ENCODE data around the gene SCAF4. TPM values are rescaled to one million over a fixed set of nuclear protein-coding genes. Genes with fewer than 3 reads are reported as not detected.

The SCAF4 gene
- total and polyA plus RNA-seq, 10 of the 15 experiments (the other 5 are each of a cell fraction or from before 2014, with no cell fraction given), result 4.3 to 49.3 (median 16.0) TPM

DNA sequence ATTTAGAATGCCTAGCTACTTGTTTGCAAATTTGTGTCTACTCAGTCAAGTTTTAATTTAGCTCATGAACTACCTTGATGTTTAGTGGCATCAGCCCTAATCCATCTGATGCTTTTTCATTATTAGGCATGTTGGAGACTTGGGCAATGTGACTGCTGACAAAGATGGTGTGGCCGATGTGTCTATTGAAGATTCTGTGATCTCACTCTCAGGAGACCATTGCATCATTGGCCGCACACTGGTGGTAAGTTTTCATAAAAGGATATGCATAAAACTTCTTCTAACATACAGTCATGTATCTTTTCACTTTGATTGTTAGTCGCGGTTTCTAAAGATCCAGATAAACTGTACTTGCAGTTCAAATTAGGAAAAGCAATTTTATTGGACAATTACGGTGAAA, 64.8 kb downstream of the SCAF4 start:
- ATAC-seq (no peak), DNase-seq (ENCODE audit: low read depth, low spot score) (no peak), FAIRE-seq (no peak)
- Histone ChIP-seq H3K36me3 (ENCODE audit: control insufficient read depth in 2 of 2, insufficient read depth in 2 of 2, low read length in 1 of 2) (peaks cover 3 to 31% of the 10 kb centered on the region in 2 experiments; a peak in 3 of 4 replicates), H3K4me2 (ENCODE audit: control insufficient read depth, insufficient read depth) (no peak overlapping the region), H3K4me3 (no peak overlapping the region), H3K4me1 (ENCODE audit: control insufficient read depth, insufficient read depth, low read length) (peaks cover 17% of the 10 kb centered on the region), H3K9ac (ENCODE audit: control insufficient read depth, insufficient read depth, low read length) (no peak overlapping the region), H4K20me1 (ENCODE audit: control insufficient read depth, insufficient read depth) (no peaks in the 10 kb centered on the region), H2AFZ (ENCODE audit: control insufficient read depth, low read depth, low read length) (no peak overlapping the region), H3K79me2 (ENCODE audit: control insufficient read depth, insufficient read depth, low read length) (peaks cover 21% of the 10 kb centered on the region), H3K27me3 (replicated peaks in 1 of 2; ENCODE audit: control insufficient read depth in 2 of 2, insufficient read depth in 2 of 2, low read length in 1 of 2) (no peaks in the 10 kb centered on the region), H3K27ac (ENCODE audit: control insufficient read depth, insufficient read depth) (no peak overlapping the region), H3K9me3 (replicated peaks; ENCODE audit: control insufficient read depth, insufficient read depth, low read length) (no peaks in the 10 kb centered on the region)
- ChIA-PET SMC1A (ENCODE audit: uncharacterized antibody, unreplicated experiment) (interaction anchor here (0.9 to 1.0 kb wide), 3 partner anchors 13 to 42 kb away, joined by 3 to 4 read pairs (median 3); no protein-coding TSS in a partner anchor), POLR2A (no interaction called here), RAD21 (ENCODE audit: unreplicated experiment) (interaction anchor here (0.7 to 1.2 kb wide), 2 partner anchors 19 to 40 kb away, joined by 3 read pairs; no protein-coding TSS in a partner anchor), CTCF (interaction anchor here (1.6 kb wide), 1 partner anchor 119 kb away, joined by 4 read pairs; no protein-coding TSS in a partner anchor)
- 74% methylated on average over 5 of the region's 5 CpGs for WGBS (ENCODE audit: insufficient coverage, insufficient replicate concordance, low lambda C conversion rate, missing lambda C conversion rate)
- intact Hi-C loops (cut with micrococcal nuclease; ENCODE audit: unreplicated experiment), result no loop called here
- TF ChIP-seq RFX5 (IDR thresholded peaks at IDR 0.05; ENCODE audit: low read depth, low read length) (no peak), CREB1 (IDR thresholded peaks at IDR 0.05; ENCODE audit: low read depth) (peak; percentile 47; the same call in 1 of the 2 replicates), CREM (IDR thresholded peaks at IDR 0.05; ENCODE audit: low read depth) (peak; percentile 43; the same call in 1 of the 2 replicates)
- TF ChIP-seq, protein P1, sequence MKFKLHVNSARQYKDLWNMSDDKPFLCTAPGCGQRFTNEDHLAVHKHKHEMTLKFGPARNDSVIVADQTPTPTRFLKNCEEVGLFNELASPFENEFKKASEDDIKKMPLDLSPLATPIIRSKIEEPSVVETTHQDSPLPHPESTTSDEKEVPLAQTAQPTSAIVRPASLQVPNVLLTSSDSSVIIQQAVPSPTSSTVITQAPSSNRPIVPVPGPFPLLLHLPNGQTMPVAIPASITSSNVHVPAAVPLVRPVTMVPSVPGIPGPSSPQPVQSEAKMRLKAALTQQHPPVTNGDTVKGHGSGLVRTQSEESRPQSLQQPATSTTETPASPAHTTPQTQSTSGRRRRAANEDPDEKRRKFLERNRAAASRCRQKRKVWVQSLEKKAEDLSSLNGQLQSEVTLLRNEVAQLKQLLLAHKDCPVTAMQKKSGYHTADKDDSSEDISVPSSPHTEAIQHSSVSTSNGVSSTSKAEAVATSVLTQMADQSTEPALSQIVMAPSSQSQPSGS (IDR thresholded peaks at IDR 0.05; ENCODE audit: low read length), result 0 out of 2 replicates have a peak, but pooled peaks have one; percentile 5
- BruUV-seq (replicated peaks), result no TSS peak
- in situ Hi-C loops (cut with MboI), result no loop called here

DNA sequence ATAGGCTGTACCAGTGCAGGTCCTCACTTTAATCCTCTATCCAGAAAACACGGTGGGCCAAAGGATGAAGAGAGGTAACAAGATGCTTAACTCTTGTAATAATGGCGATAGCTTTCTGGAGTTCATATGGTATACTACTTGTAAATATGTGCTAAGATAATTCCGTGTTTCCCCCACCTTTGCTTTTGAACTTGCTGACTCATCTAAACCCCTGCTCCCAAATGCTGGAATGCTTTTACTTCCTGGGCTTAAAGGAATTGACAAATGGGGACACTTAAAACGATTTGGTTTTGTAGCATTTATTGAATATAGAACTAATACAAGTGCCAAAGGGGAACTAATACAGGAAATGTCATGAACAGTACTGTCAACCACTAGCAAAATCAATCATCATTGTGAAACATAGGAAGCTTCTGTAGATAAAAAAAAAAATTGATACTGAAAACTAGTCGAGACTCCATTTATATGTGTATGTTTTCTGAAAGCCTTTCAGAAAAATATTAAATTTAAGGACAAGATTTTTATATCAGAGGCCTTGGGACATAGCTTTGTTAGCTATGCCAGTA, 65.4 kb downstream of the SCAF4 start:
- Histone ChIP-seq H3K27ac (ENCODE audit: control insufficient read depth, insufficient read depth) (no peak overlapping the region), H2AFZ (ENCODE audit: control insufficient read depth, low read depth, low read length) (no peak overlapping the region), H3K79me2 (ENCODE audit: control insufficient read depth, insufficient read depth, low read length) (peaks cover 27% of the 10 kb centered on the region), H3K4me3 (no peak overlapping the region), H3K36me3 (ENCODE audit: control insufficient read depth in 2 of 2, insufficient read depth in 2 of 2, low read length in 1 of 2) (peaks cover 3 to 31% of the 10 kb centered on the region in 2 experiments; a peak in 3 of 4 replicates), H4K20me1 (ENCODE audit: control insufficient read depth, insufficient read depth) (no peaks in the 10 kb centered on the region), H3K4me2 (ENCODE audit: control insufficient read depth, insufficient read depth) (peak overlapping the region; percentile 7; the same call in 1 of the 2 replicates), H3K9ac (ENCODE audit: control insufficient read depth, insufficient read depth, low read length) (no peak overlapping the region), H3K9me3 (replicated peaks; ENCODE audit: control insufficient read depth, insufficient read depth, low read length) (no peaks in the 10 kb centered on the region), H3K27me3 (replicated peaks in 1 of 2; ENCODE audit: control insufficient read depth in 2 of 2, insufficient read depth in 2 of 2, low read length in 1 of 2) (no peaks in the 10 kb centered on the region), H3K4me1 (ENCODE audit: control insufficient read depth, insufficient read depth, low read length) (peaks cover 17% of the 10 kb centered on the region)
- WGBS (ENCODE audit: insufficient coverage, insufficient replicate concordance, low lambda C conversion rate, missing lambda C conversion rate), result 58% methylated on average over 5 of the region's 5 CpGs
- ChIA-PET CTCF (interaction anchor here (1.6 kb wide), 1 partner anchor 119 kb away, joined by 4 read pairs; no protein-coding TSS in a partner anchor), POLR2A (interaction anchor here (1.0 kb wide), 1 partner anchor 32 kb away, joined by 9 read pairs; no protein-coding TSS in a partner anchor), RAD21 (ENCODE audit: unreplicated experiment) (interaction anchor here (0.7 to 1.2 kb wide), 2 partner anchors 19 to 39 kb away, joined by 3 read pairs; no protein-coding TSS in a partner anchor), SMC1A (ENCODE audit: uncharacterized antibody, unreplicated experiment) (interaction anchor here (0.9 to 1.0 kb wide), 3 partner anchors 14 to 43 kb away, joined by 3 to 4 read pairs (median 3); no protein-coding TSS in a partner anchor)
- intact Hi-C loops (cut with micrococcal nuclease; ENCODE audit: unreplicated experiment) (no loop called here), in situ Hi-C loops (cut with MboI) (no loop called here)
- DNase-seq (ENCODE audit: low read depth, low spot score) (no peak), FAIRE-seq (no peak), ATAC-seq (peak; percentile 40)
- no TSS peak for BruUV-seq (replicated peaks)
- TF ChIP-seq, protein P2, sequence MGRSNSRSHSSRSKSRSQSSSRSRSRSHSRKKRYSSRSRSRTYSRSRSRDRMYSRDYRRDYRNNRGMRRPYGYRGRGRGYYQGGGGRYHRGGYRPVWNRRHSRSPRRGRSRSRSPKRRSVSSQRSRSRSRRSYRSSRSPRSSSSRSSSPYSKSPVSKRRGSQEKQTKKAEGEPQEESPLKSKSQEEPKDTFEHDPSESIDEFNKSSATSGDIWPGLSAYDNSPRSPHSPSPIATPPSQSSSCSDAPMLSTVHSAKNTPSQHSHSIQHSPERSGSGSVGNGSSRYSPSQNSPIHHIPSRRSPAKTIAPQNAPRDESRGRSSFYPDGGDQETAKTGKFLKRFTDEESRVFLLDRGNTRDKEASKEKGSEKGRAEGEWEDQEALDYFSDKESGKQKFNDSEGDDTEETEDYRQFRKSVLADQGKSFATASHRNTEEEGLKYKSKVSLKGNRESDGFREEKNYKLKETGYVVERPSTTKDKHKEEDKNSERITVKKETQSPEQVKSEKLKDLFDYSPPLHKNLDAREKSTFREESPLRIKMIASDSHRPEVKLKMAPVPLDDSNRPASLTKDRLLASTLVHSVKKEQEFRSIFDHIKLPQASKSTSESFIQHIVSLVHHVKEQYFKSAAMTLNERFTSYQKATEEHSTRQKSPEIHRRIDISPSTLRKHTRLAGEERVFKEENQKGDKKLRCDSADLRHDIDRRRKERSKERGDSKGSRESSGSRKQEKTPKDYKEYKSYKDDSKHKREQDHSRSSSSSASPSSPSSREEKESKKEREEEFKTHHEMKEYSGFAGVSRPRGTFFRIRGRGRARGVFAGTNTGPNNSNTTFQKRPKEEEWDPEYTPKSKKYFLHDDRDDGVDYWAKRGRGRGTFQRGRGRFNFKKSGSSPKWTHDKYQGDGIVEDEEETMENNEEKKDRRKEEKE (IDR thresholded peaks at IDR 0.05), result no peak
- 0 out of 2 replicates have a peak, but pooled peaks have one; percentile 40 for TF ChIP-seq EED (IDR thresholded peaks at IDR 0.05; ENCODE audit: low read depth)
- TF ChIP-seq JUNB (IDR thresholded peaks at IDR 0.05), result peak; percentile 41
- no peak for TF ChIP-seq PAX8 (IDR thresholded peaks at IDR 0.05)
- no peak for TF ChIP-seq FOXM1 (IDR thresholded peaks at IDR 0.05; ENCODE audit: low read depth, low read length)
- no peak for TF ChIP-seq SPI1 (IDR thresholded peaks at IDR 0.05; ENCODE audit: borderline replicate concordance, insufficient read depth, low read depth, low read length)
- TF ChIP-seq SMAD5 (IDR thresholded peaks at IDR 0.05; ENCODE audit: low read depth), result no peak
